ENCODE data around the gene HNRNPA1L2. TPM values are rescaled to one million over a fixed set of nuclear protein-coding genes. Genes with fewer than 3 reads are reported as not detected.
"Not testable (repeated sequence)": the region's sequence is repeated elsewhere in the genome, so short reads cannot be mapped to it uniquely, and the experiment has no call there.

Gene HNRNPA1L2
- total RNA-seq, 1 donor from 2014 or later = 3.2 TPM

DNA sequence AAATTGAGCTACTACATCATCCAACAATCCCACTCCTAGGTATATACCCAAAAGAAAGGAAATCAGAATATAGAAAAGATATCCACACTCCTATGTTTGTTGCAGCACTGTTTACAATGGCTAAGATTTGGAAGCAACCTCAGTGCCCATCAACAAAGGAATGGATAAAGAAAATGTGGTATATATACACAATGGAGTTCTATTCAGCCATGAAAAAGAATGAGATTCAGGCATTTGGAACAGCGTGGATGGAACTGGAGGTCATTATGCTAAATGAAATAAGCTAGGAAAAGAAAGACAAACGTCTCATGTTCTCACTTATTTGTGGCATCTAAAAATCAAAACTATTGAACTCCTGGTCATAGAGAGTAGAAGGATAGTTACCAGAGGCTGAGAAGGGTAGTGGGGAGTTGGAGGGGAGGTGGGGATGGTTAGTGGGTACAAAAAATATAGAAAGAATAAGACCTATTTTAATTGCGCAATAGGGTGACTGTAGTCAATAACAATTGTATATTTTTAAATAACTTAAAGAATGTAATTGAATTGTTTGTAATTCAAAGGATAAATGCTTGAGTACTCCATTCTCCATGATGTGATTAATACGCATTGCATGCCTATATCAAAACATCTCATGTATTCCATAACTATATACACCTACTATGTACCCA, 27.0 kb upstream of the HNRNPA1L2 start:
- Histone ChIP-seq H3K36me3 (no peaks in the 10 kb centered on the region), H3K9me3 (no peaks in the 10 kb centered on the region), H3K27ac (no peak overlapping the region), H3K4me3 (no peak overlapping the region), H3K4me1 (peaks cover 25% of the 10 kb centered on the region), H3K27me3 (no peaks in the 10 kb centered on the region)
- TF ChIP-seq POLR2A (IDR thresholded peaks at IDR 0.05) = no peak
- TF ChIP-seq, protein P1, sequence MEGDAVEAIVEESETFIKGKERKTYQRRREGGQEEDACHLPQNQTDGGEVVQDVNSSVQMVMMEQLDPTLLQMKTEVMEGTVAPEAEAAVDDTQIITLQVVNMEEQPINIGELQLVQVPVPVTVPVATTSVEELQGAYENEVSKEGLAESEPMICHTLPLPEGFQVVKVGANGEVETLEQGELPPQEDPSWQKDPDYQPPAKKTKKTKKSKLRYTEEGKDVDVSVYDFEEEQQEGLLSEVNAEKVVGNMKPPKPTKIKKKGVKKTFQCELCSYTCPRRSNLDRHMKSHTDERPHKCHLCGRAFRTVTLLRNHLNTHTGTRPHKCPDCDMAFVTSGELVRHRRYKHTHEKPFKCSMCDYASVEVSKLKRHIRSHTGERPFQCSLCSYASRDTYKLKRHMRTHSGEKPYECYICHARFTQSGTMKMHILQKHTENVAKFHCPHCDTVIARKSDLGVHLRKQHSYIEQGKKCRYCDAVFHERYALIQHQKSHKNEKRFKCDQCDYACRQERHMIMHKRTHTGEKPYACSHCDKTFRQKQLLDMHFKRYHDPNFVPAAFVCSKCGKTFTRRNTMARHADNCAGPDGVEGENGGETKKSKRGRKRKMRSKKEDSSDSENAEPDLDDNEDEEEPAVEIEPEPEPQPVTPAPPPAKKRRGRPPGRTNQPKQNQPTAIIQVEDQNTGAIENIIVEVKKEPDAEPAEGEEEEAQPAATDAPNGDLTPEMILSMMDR (IDR thresholded peaks at IDR 0.05) = no peak
- TF ChIP-seq POLR2AphosphoS5 (IDR thresholded peaks at IDR 0.05; ENCODE audit: insufficient read depth in 1 of 2, low read depth in 1 of 2) = no peak
- intact Hi-C loops (cut with DNase I) = no loop called here
- DNase-seq (ENCODE audit: extremely low spot score in 2 of 2) = no peak

DNA sequence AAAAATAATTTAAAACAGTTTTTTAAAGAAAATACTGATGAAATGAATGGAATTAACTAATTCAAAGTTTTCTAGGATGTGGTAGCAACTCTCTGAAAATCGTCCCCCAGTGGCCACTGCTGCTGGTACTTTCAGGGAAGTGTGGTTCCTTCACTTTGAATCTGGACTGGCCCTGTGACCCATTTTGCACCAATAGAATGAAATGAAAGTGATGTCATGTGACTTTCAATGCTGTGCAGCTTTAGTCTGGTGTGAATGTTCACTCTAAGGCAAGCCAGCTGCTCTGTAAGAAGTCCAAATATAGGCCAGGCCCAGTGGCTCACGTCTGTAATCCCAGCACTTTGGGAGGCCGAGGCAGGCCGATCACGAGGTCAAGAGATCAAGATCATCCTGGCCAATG, 26.4 kb upstream of the HNRNPA1L2 start:
- Histone ChIP-seq H3K27me3 (no peaks in the 10 kb centered on the region), H3K9me3 (no peaks in the 10 kb centered on the region), H3K27ac (no peak overlapping the region), H3K4me3 (no peak overlapping the region), H3K4me1 (peaks cover 25% of the 10 kb centered on the region), H3K36me3 (no peaks in the 10 kb centered on the region)
- no peak for TF ChIP-seq POLR2A (IDR thresholded peaks at IDR 0.05)
- TF ChIP-seq, protein P1 (IDR thresholded peaks at IDR 0.05) = no peak
- no peak for TF ChIP-seq POLR2AphosphoS5 (IDR thresholded peaks at IDR 0.05; ENCODE audit: insufficient read depth in 1 of 2, low read depth in 1 of 2)
- DNase-seq (ENCODE audit: extremely low spot score in 2 of 2) = no peak
- intact Hi-C loops (cut with DNase I) = no loop called here

DNA sequence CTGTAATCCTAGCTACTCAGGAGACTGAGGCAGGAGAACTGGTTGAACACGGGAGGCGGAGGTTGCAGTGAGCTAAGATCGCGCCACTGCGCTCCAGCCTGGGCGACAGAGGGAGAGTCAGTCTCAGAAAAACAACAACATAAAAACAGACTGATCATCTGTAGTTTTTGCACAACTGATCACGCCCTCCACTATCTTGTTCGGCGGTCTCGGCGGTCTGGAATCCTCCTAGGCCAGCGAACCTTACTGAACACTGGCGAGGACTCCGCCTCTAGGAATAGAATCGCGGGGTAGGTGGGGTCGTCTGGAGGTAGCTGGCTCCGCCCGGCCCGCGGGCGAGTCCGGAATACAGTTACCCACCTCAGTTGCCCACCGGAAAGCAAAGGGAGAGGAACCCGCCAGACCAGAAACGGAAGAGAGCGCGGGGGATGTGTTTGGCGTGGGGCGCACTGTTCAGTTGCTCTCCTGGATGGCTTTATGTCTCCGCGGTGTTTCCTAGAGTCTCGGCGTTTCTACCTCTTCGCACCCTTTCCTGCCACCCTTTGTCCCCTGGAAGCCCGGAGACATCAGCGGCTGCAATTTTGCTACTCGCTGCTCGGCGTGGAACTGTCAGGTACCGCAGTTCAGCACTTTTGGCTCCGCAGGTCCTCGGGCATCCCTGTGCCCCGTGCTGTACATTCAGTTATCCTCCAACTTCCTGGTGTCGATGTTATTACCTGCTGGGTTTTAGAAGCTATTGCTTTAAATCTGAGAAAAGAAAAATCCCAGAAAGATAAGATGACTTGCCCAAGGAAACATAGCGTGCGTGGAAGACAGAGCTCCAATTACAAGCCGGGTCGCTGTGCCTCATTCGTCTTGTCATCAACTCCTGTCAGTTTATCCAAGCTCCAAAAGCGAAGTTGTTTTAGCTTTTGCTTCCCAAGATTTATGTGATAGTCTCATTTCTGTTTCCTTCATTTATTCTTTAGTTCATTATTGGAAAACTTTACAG, 24.9 kb upstream of the HNRNPA1L2 start:
- Histone ChIP-seq H3K9me3 (no peaks in the 10 kb centered on the region), H3K36me3 (no peaks in the 10 kb centered on the region), H3K4me3 (peak overlapping the region; percentile 63 to 89), H3K4me1 (peaks cover 25% of the 10 kb centered on the region), H3K27me3 (no peaks in the 10 kb centered on the region), H3K27ac (peak overlapping the region; percentile 88)
- TF ChIP-seq POLR2A (IDR thresholded peaks at IDR 0.05) (no peak), POLR2AphosphoS5 (IDR thresholded peaks at IDR 0.05; ENCODE audit: insufficient read depth in 1 of 2, low read depth in 1 of 2) (peak in 1 of 2 donors; percentile 62)
- no peak for DNase-seq (ENCODE audit: extremely low spot score in 2 of 2)
- intact Hi-C loops (cut with DNase I) = no loop called here

DNA sequence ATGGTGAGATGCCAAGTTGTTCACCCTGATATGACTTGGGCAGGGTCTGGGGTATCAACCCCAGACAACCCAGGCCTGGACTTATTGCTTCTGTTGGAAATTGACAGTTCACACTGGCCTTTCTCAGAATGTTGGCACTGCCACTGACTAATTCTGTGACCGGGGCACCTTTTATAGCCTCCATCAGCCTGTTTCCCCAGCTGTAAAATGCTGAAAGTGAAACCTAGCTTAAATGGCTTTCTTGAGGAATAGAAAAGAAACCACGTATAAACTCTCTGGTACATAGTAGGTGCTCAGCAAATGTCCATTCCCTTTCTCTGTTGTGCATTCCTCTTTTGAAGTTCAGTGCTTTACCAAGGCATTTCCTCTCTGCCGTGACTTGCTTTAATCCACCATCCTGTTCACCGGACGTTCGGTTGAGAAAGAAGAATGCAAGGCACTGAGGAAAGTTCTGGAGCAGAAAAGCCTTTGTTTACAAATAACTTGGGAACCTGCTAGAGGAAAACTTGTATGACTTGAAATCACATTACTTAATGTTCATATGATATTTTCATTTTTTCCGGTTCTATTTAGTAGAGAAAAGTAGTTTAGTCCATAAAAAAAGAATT, 11.0 kb upstream of the HNRNPA1L2 start:
- H3K9me3 ChIP-seq; intact Hi-C loops (cut with DNase I); H3K4me1 ChIP-seq; DNase-seq (ENCODE audit: extremely low spot score in 2 of 2); H3K4me3 ChIP-seq; H3K27me3 ChIP-seq; H3K27ac ChIP-seq: not testable (repeated sequence)
- H3K36me3 ChIP-seq = peaks cover 0 to 23% of the 10 kb centered on the region in 2 donors

DNA sequence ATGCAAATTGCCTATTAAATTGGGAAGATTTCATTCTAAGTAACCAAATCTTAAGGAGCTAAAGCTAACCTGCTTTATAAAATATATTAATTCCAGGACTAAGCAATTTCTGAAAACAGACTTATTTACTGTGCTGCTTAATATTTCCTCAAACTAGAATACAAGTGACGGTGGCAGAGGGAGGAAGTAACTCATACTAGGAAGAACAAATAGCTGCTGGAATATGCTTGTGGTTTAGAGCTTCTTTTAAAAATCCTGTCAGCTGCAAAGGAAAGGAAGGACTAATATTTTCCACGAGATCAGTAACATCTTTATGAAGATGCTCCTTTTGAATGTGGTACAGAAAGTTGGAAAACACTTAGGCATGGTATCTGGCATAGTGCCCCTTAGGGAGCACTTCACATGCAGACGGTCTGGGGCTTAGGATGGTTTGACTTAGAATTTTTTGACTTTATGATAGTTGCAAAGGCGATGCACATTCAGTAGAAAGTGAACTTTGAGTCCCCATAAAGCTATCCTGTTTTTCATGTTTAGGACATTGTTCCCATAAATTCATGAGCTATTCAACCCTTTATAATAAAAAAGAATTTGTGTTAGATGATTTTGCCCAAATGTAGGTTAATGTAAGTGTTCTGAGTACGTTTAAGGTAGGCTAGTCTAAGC, 3.4 kb upstream of the HNRNPA1L2 start:
- Histone ChIP-seq H3K4me1 (no peaks in the 10 kb centered on the region), H3K27me3 (no peaks in the 10 kb centered on the region), H3K36me3 (peaks cover 0 to 15% of the 10 kb centered on the region in 2 donors), H3K9me3 (no peaks in the 10 kb centered on the region), H3K4me3 (no peak overlapping the region), H3K27ac (no peak overlapping the region)
- TF ChIP-seq POLR2AphosphoS5 (IDR thresholded peaks at IDR 0.05; ENCODE audit: insufficient read depth in 1 of 2, low read depth in 1 of 2) (no peak), POLR2A (IDR thresholded peaks at IDR 0.05) (no peak)
- TF ChIP-seq, protein P1 (IDR thresholded peaks at IDR 0.05) = no peak
- intact Hi-C loops (cut with DNase I) = loop anchor here (5.0 kb wide), 1 partner anchor 986 kb away; no protein-coding TSS in a partner anchor
- DNase-seq (ENCODE audit: extremely low spot score in 2 of 2) = no peak

Data from vagina (tissue), 2 donors.